Measurements from ENCODE around the gene SV2B.

SV2B gene

GRCh38 chr15:91142106-91142744 lies 42.2 kb downstream of the SV2B start:
- DNase-seq = no peak

DNA sequence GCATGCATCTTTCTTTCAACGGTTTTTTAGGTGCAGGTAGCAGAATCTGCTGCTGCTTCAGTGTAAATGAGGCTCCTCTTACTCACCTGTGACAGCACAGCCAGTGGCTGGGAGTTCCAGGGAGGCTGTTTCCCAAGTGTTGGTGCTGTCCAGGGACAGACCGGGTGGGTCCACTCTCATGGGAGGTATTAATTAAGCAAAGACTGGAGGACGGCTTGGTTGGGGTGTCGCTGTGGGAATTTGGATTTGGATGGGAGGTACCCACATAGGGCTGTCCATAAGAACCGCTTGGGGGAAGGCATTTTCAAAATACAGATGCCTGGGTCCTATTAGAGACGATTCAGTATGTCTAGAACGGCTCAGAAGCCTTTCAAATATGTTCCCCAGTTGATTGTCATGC lies 42.9 kb downstream of the SV2B start:
- DNase-seq = no peak

GRCh38 chr15:91146728-91147127 lies 46.7 kb downstream of the SV2B start:
- no peak for DNase-seq

GRCh38 chr15:91148243-91148642 lies 48.2 kb downstream of the SV2B start:
- no peak for DNase-seq

- no peak for DNase-seq
Measured at GRCh38 chr15:91150502-91151160, 50.6 kb downstream of the SV2B start.

DNA sequence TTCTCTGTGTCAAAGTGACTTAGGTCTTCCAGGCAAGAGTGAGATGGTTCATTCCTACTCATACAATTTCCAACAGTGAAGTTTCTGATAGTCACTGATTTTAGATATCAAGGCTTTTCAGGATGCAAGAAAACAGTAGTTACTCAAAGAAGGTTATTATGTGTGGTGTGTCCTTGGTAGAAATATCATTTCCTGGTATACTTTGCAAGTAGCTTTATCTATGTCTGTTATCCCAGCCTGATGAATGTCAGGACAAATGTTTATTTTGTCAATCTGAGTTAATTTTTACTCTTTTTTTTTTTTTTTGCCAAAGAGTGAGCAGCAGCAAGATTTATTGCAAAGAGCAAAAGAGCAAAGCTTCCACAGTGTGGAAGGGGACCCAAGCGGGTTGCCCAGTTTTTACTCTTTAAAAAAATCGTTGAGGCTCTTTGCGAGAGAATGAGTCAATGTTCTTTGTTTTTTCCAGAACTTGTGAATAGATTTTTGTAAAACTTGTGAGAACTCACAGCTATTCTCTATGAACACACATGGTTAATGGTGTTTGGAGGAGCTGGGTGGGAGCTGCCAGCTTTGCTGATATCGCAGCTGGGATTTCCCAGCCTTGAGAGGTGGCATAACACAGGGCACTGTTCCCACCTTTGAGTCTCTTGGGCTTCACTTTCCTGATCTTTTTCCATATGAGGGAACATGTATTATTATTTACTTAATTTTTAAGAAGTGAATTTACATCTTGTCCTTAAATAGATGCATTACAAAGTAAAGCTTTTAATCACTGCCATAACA lies 51.9 kb downstream of the SV2B start:
- no peak for DNase-seq

- no peak for DNase-seq
Measured at GRCh38 chr15:91152896-91153581, 53.0 kb downstream of the SV2B start.

DNA sequence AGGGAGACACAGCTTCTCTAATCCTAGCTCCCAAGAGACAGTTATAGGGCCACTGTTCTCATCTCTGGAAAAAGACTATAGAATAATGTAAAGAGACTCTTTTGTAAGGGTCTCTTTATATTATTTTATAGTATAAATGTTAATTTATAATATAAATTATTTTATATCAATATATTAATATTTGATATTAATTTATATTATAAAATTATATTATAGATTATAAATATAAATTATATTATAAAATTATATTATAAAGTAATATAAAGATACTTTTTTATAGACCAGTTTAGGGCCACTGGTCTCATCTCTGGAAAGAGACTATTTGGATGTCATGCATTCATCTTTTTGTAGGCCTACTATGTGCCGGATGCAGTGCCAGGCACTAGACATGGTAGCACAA lies 53.9 kb downstream of the SV2B start:
- no peak for DNase-seq

GRCh38 chr15:91156175-91156726 lies 56.2 kb downstream of the SV2B start:
- DNase-seq = no peak

DNA sequence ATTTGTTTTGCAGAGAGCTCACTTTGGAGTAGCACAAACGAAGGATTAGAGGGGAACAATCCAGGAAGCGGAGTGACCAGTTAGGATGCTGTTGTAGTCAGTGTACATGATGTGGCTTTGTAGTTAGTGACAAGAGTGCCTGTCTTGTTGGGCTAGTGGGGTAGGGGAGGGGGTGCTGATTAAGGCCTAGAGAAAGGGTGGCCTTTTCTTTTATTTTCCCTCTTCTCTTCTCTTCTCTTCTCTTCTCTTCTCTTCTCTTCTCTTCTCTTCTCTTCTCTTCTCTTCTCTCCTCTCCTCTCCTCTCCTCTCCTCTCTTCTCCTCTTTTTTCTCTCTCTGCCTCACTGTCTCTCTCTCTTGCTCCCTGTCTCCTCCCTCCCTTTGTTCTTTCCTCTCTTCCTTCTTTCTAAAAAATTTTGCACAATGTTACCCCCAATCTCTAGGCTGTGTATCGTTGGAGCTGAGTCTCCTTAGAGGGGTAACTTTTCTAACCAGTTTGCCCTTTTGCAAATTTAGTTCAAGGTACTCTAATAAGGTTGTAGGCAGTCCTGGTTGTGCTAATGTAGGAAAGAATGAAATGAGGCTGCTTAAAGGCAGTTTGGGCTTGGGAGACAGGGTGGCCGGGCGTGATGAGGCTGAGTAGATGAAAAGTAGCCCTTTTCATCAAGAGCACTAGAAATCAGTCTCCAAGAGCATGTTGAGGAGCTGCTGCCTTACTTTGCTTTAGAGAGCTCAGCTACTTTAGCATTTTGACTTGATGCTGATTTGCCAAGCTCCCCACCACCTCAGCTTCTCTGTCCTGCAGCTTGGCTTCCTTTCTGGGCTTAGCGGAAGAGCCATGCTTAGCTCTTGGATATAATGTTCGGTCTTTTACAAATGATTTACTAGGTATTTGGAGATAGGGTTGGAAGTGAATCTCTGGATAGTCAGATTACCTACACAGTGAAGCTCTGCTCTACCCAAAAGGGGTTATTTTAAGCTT lies 58.6 kb downstream of the SV2B start:
- DNase-seq = no peak

DNA sequence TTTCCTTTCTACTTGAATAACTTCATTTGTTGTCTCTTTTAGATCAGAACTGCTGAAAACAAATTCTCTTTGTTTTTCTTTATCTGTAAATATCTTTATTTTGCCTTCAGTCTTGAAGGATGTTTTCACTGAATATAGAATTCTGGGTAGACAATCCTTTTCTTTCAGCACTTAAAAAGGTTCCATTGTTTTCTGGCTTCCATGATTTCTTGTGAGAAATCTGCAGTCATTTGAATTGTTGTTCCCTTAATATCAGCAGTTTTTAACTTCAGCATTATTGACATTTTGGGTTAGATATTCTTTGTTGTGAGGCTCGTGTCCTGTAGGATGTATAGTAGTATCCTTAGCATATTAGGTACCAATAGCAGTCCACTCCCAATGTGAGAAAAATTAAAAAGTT lies 65.8 kb downstream of the SV2B start:
- no peak for DNase-seq

- DNase-seq = no peak
Measured at GRCh38 chr15:91168457-91168856, 68.4 kb downstream of the SV2B start.

DNA sequence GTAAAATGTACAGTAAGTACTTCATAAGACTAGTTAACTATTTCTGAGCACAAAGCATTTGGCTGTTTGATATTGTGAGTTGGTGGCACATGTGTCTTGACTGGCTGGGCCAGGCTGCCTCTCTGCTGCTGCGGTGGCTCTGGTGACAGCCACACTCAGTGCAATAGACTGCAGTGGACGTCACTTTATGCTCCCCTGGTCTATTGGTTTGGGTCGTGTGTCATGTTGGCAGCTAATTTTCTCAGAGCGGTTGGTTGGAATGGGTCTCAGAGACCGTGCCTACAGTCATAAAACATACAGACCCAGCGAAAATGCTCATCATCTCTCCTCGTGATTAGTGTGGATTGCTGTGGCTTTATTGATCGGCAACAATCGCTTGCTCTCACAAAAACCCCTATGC lies 71.3 kb downstream of the SV2B start:
- no peak for DNase-seq

DNA sequence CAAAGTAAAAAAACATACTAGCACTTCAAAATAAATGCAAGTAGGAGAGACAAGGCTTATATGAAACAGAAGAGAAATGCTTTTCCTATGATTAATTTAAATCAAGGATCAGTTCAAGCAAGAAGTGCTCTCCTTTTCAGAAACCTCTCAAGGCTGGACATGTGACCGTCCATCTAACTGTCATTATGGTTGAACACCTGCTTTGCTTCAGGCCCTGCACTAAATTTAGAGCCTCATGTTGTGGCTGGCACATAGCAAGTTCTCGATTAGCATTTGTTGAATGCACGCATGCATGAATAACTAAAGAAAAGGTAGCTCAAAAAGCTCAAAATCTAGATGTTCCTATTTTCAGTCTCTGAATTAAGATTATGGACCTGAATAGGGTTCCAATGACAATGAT lies 82.0 kb downstream of the SV2B start:
- DNase-seq = no peak

GRCh38 chr15:91183596-91183995 lies 83.5 kb downstream of the SV2B start:
- DNase-seq = no peak

DNA sequence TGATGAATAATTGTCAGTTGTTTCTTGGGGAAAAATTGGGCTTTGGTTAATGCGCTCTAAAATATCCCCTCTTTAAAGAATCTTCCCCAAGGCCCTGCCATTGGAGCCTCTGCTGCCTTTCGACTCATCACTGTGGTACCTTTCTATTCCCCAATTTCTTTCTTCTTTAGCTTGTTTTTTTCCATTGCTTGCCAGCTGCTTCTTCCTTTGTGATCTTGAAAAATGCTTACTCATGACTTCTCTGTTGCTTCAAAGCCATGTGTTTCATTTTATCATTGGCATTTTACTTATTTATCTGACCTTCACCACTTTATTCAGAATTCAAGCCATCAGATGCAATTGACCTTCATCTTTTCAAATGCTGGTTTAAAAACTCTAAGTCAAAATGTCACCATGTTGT lies 84.4 kb downstream of the SV2B start:
- no peak for DNase-seq

DNA sequence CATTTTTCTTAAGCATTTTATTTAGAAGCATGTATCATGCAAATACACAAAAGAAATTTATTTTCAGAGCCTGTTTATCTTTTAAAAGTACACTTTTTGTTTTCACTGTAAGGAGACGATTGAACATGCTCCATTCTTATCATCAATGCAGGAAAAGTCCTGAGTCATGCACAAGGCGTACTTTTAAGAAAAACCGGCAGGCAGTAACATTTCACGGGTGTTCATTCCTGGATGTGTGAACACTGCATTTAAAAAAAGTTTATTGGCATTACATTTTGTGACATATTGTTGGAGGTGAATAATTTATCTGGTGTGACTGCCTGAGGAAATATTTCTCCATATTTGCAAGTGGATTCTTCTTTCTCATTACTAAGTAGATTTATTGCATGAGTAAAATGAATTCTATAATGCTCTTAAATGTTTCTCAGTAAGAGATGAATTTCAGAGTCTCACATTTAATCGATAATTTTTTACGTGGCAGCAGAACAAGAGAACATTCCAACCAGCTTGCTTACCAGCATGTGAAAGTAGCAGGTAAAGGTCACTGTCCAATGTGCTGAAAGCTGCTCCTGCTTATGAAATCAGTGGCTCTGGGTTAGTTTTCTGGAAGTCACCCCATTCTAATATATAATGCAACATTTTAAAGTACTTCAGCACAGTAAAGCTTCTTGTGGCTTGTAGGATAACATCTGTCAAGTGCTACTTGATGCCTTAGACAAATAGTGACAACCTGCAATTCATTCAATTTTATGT lies 87.0 kb downstream of the SV2B start:
- no peak for DNase-seq

- no peak for DNase-seq
Measured at GRCh38 chr15:91192285-91192684, 92.2 kb downstream of the SV2B start.

- DNase-seq = no peak
Measured at GRCh38 chr15:91192690-91193377, 92.8 kb downstream of the SV2B start.

GRCh38 chr15:91193378-91193720 lies 93.3 kb downstream of the SV2B start:
- no peak for DNase-seq

DNA sequence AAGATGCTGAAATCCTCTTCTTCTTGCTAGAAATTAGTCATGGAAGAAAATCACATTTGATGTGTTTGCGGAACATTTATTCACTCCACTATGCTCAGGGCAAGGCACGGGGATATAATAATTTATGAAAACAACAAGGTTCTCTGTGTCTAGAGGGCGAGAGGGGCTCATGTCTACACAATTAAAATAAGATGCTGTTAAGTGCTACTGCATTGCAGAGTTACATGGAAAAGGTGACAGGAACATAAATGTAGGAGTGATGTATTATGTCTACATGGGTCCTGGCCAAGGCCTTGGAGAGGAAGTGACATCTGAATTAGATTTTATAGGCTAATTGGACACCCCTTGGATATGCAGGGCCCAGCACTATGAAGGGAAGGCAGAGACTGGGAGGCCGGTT lies 96.1 kb downstream of the SV2B start:
- no peak for DNase-seq

Measured in CD4-positive, alpha-beta T cell treated with Interleukin-4 for 1 hour (primary cell).